ENCODE data around the gene GUCY1A2.
"Not testable (repeated sequence)": the region's sequence is repeated elsewhere in the genome, so short reads cannot be mapped to it uniquely, and the experiment has no call there.

GUCY1A2 gene

GRCh38 chr11:106794058-106794457 lies 224.2 kb downstream of the GUCY1A2 start:
- no peak overlapping the region for H3K9ac ChIP-seq (ENCODE audit: low read length)
- H3K4me1 ChIP-seq (ENCODE audit: control insufficient read depth, insufficient read depth, low read length) = no peaks in the 10 kb centered on the region
- H3K4me3 ChIP-seq (ENCODE audit: low read length) = no peak overlapping the region
- peak; percentile 50 for DNase-seq (ENCODE audit: low read depth)
- H3K9me3 ChIP-seq (ENCODE audit: control insufficient read depth, low read length) = no peaks in the 10 kb centered on the region
- no peaks in the 10 kb centered on the region for H3K36me3 ChIP-seq (ENCODE audit: control insufficient read depth, insufficient read depth, low read length, severe bottlenecking)
- H3K27me3 ChIP-seq (replicated peaks; ENCODE audit: control insufficient read depth, insufficient read depth, low read length) = no peaks in the 10 kb centered on the region

- peaks cover 12% of the 10 kb centered on the region for H3K4me1 ChIP-seq (ENCODE audit: control insufficient read depth, insufficient read depth, low read length)
- no peak overlapping the region for H3K4me3 ChIP-seq (ENCODE audit: low read length)
- H3K36me3 ChIP-seq (ENCODE audit: control insufficient read depth, insufficient read depth, low read length, severe bottlenecking) = no peaks in the 10 kb centered on the region
- DNase-seq (ENCODE audit: low read depth) = no peak
- no peaks in the 10 kb centered on the region for H3K27me3 ChIP-seq (replicated peaks; ENCODE audit: control insufficient read depth, insufficient read depth, low read length)
- H3K9ac ChIP-seq (ENCODE audit: low read length) = no peak overlapping the region
- H3K9me3 ChIP-seq (ENCODE audit: control insufficient read depth, low read length) = no peaks in the 10 kb centered on the region
Observed at GRCh38 chr11:106789406-106789805, 228.9 kb downstream of the GUCY1A2 start.

GRCh38 chr11:106787454-106787853 lies 230.8 kb downstream of the GUCY1A2 start:
- H3K4me1 ChIP-seq (ENCODE audit: control insufficient read depth, insufficient read depth, low read length) = peaks cover 12% of the 10 kb centered on the region
- no peak overlapping the region for H3K4me3 ChIP-seq (ENCODE audit: low read length)
- H3K27me3 ChIP-seq (replicated peaks; ENCODE audit: control insufficient read depth, insufficient read depth, low read length) = no peaks in the 10 kb centered on the region
- no peaks in the 10 kb centered on the region for H3K9me3 ChIP-seq (ENCODE audit: control insufficient read depth, low read length)
- DNase-seq (ENCODE audit: low read depth) = no peak
- H3K9ac ChIP-seq (ENCODE audit: low read length) = no peak overlapping the region
- no peaks in the 10 kb centered on the region for H3K36me3 ChIP-seq (ENCODE audit: control insufficient read depth, insufficient read depth, low read length, severe bottlenecking)

- no peaks in the 10 kb centered on the region for H3K9me3 ChIP-seq (ENCODE audit: control insufficient read depth, low read length)
- H3K9ac ChIP-seq (ENCODE audit: low read length) = no peak overlapping the region
- no peaks in the 10 kb centered on the region for H3K36me3 ChIP-seq (ENCODE audit: control insufficient read depth, insufficient read depth, low read length, severe bottlenecking)
- peak overlapping the region; percentile 45 for H3K4me3 ChIP-seq (ENCODE audit: low read length)
- DNase-seq (ENCODE audit: low read depth) = peak; percentile 51
- H3K27me3 ChIP-seq (replicated peaks; ENCODE audit: control insufficient read depth, insufficient read depth, low read length) = no peaks in the 10 kb centered on the region
- H3K4me1 ChIP-seq (ENCODE audit: control insufficient read depth, insufficient read depth, low read length) = peaks cover 12% of the 10 kb centered on the region
Observed at GRCh38 chr11:106785913-106786650, 232.2 kb downstream of the GUCY1A2 start.

- not testable (repeated sequence) for H3K9me3 ChIP-seq (ENCODE audit: control insufficient read depth, low read length); H3K27me3 ChIP-seq (replicated peaks; ENCODE audit: control insufficient read depth, insufficient read depth, low read length); H3K9ac ChIP-seq (ENCODE audit: low read length); H3K4me3 ChIP-seq (ENCODE audit: low read length); DNase-seq (ENCODE audit: low read depth); H3K36me3 ChIP-seq (ENCODE audit: control insufficient read depth, insufficient read depth, low read length, severe bottlenecking); H3K4me1 ChIP-seq (ENCODE audit: control insufficient read depth, insufficient read depth, low read length)
Observed at GRCh38 chr11:106777302-106777701, 241.0 kb downstream of the GUCY1A2 start.

GRCh38 chr11:106770489-106771085 lies 247.7 kb downstream of the GUCY1A2 start:
- H3K9me3 ChIP-seq (ENCODE audit: control insufficient read depth, low read length) = no peaks in the 10 kb centered on the region
- DNase-seq (ENCODE audit: low read depth) = peak; percentile 70
- no peaks in the 10 kb centered on the region for H3K36me3 ChIP-seq (ENCODE audit: control insufficient read depth, insufficient read depth, low read length, severe bottlenecking)
- H3K9ac ChIP-seq (ENCODE audit: low read length) = no peak overlapping the region
- H3K27me3 ChIP-seq (replicated peaks; ENCODE audit: control insufficient read depth, insufficient read depth, low read length) = no peaks in the 10 kb centered on the region
- H3K4me3 ChIP-seq (ENCODE audit: low read length) = no peak overlapping the region
- H3K4me1 ChIP-seq (ENCODE audit: control insufficient read depth, insufficient read depth, low read length) = peaks cover 28% of the 10 kb centered on the region

GRCh38 chr11:106765469-106766258 lies 252.6 kb downstream of the GUCY1A2 start:
- Histone ChIP-seq H3K9me3 (ENCODE audit: control insufficient read depth, low read length) (no peaks in the 10 kb centered on the region), H3K9ac (ENCODE audit: low read length) (no peak overlapping the region), H3K4me1 (ENCODE audit: control insufficient read depth, insufficient read depth, low read length) (peaks cover 20% of the 10 kb centered on the region), H3K27me3 (replicated peaks; ENCODE audit: control insufficient read depth, insufficient read depth, low read length) (no peaks in the 10 kb centered on the region), H3K36me3 (ENCODE audit: control insufficient read depth, insufficient read depth, low read length, severe bottlenecking) (no peaks in the 10 kb centered on the region), H3K4me3 (ENCODE audit: low read length) (no peak overlapping the region)
- no peak for DNase-seq (ENCODE audit: low read depth)

- H3K36me3 ChIP-seq (ENCODE audit: control insufficient read depth, insufficient read depth, low read length, severe bottlenecking) = no peaks in the 10 kb centered on the region
- H3K4me1 ChIP-seq (ENCODE audit: control insufficient read depth, insufficient read depth, low read length) = peaks cover under 1% of the 10 kb centered on the region
Observed at GRCh38 chr11:106763501-106763900, 254.8 kb downstream of the GUCY1A2 start.

GRCh38 chr11:106761745-106762144 lies 256.5 kb downstream of the GUCY1A2 start:
- no peak for DNase-seq (ENCODE audit: low read depth)
- Histone ChIP-seq H3K4me3 (ENCODE audit: low read length) (no peak overlapping the region), H3K27me3 (replicated peaks; ENCODE audit: control insufficient read depth, insufficient read depth, low read length) (no peaks in the 10 kb centered on the region), H3K9ac (ENCODE audit: low read length) (no peak overlapping the region), H3K36me3 (ENCODE audit: control insufficient read depth, insufficient read depth, low read length, severe bottlenecking) (no peaks in the 10 kb centered on the region), H3K9me3 (ENCODE audit: control insufficient read depth, low read length) (no peaks in the 10 kb centered on the region), H3K4me1 (ENCODE audit: control insufficient read depth, insufficient read depth, low read length) (no peaks in the 10 kb centered on the region)

More at GRCh38 chr11:106763501-106763900, 254.8 kb downstream of the GUCY1A2 start:
- Histone ChIP-seq H3K27me3 (replicated peaks; ENCODE audit: control insufficient read depth, insufficient read depth, low read length) (no peaks in the 10 kb centered on the region), H3K9me3 (ENCODE audit: control insufficient read depth, low read length) (no peaks in the 10 kb centered on the region), H3K9ac (ENCODE audit: low read length) (no peak overlapping the region), H3K4me3 (ENCODE audit: low read length) (no peak overlapping the region)
- peak; percentile 44 for DNase-seq (ENCODE audit: low read depth)

- H3K9me3 ChIP-seq (ENCODE audit: control insufficient read depth, low read length) = no peaks in the 10 kb centered on the region
- no peak overlapping the region for H3K9ac ChIP-seq (ENCODE audit: low read length)
- no peak for DNase-seq (ENCODE audit: low read depth)
- no peak overlapping the region for H3K4me3 ChIP-seq (ENCODE audit: low read length)
- H3K36me3 ChIP-seq (ENCODE audit: control insufficient read depth, insufficient read depth, low read length, severe bottlenecking) = no peaks in the 10 kb centered on the region
- no peaks in the 10 kb centered on the region for H3K27me3 ChIP-seq (replicated peaks; ENCODE audit: control insufficient read depth, insufficient read depth, low read length)
- no peaks in the 10 kb centered on the region for H3K4me1 ChIP-seq (ENCODE audit: control insufficient read depth, insufficient read depth, low read length)
Observed at GRCh38 chr11:106761240-106761639, 257.0 kb downstream of the GUCY1A2 start.

- H3K36me3 ChIP-seq (ENCODE audit: control insufficient read depth, insufficient read depth, low read length, severe bottlenecking) = no peaks in the 10 kb centered on the region
- H3K27me3 ChIP-seq (replicated peaks; ENCODE audit: control insufficient read depth, insufficient read depth, low read length) = no peaks in the 10 kb centered on the region
- H3K9me3 ChIP-seq (ENCODE audit: control insufficient read depth, low read length) = no peaks in the 10 kb centered on the region
- H3K4me3 ChIP-seq (ENCODE audit: low read length) = no peak overlapping the region
- H3K9ac ChIP-seq (ENCODE audit: low read length) = no peak overlapping the region
- peaks cover 4% of the 10 kb centered on the region for H3K4me1 ChIP-seq (ENCODE audit: control insufficient read depth, insufficient read depth, low read length)
- DNase-seq (ENCODE audit: low read depth) = no peak
Observed at GRCh38 chr11:106748059-106748458, 270.2 kb downstream of the GUCY1A2 start.

Measured in adipocyte (in vitro differentiated cells).